Upper lobe of right lung (tissue), 1 donor: Measurements from ENCODE around the gene ODAD3. TPM values are rescaled to one million over a fixed set of nuclear protein-coding genes. Genes with fewer than 3 reads are reported as not detected.

Experiments used
- ATAC-seq: fragments of 200-7000 bp; cut with Tn5 transposase; one replicate; pipeline ENCODE4 v1.9.1; 2020; ENCODE audit warnings: mild to moderate bottlenecking, moderate library complexity
- DNase-seq: peaks from one replicate; pipeline ENCODE4 v3.0.0-alpha.2; 2020
- H3K27ac ChIP-seq: fragments of 200-600 bp; one replicate; pipeline ENCODE4 v1.8.0; 2022
- H3K27me3 ChIP-seq: fragments of 200-600 bp; one replicate; pipeline ENCODE4 v1.8.0; 2022; ENCODE audit warnings: mild to moderate bottlenecking
- H3K36me3 ChIP-seq: fragments of 200-600 bp; one replicate; pipeline ENCODE4 v1.8.0; 2022
- H3K4me1 ChIP-seq: fragments of 200-600 bp; one replicate; pipeline ENCODE4 v1.8.0; 2022
- H3K4me3 ChIP-seq: fragments of 200-600 bp; one replicate; pipeline ENCODE4 v1.8.0; 2022; ENCODE audit warnings: mild to moderate bottlenecking
- H3K9me3 ChIP-seq: fragments of 200-600 bp; one replicate; pipeline ENCODE4 v1.8.0; 2022
- intact Hi-C: fragments of 100-400 bp; cut with DNase I; formaldehyde crosslinking; loops from one replicate; pipeline ENCODE4 v1.11.0; 2022
- total RNA-seq: library from RNA; stranded (reverse); fragmentation: NEBNext Ultra II Directional; extraction: Animal tissue kit (Norgen Biotek cat#: 25700); gene quantifications from one replicate; pipeline ENCODE4 v1.2.1, GENCODE V29; 2021
- TF ChIP-seq, protein P1 (sequence below): fragments of 200-600 bp; IDR thresholded peaks from one replicate; pipeline ENCODE4 v1.8.0; 2022; ENCODE audit warnings: antibody characterized with exemption
- donor health status: DM: no; HTN: yes; CAD: no; lungs with severe emphysema.

Gene ODAD3
- total RNA-seq, 1 donor from 2014 or later = 0.49 TPM

DNA sequence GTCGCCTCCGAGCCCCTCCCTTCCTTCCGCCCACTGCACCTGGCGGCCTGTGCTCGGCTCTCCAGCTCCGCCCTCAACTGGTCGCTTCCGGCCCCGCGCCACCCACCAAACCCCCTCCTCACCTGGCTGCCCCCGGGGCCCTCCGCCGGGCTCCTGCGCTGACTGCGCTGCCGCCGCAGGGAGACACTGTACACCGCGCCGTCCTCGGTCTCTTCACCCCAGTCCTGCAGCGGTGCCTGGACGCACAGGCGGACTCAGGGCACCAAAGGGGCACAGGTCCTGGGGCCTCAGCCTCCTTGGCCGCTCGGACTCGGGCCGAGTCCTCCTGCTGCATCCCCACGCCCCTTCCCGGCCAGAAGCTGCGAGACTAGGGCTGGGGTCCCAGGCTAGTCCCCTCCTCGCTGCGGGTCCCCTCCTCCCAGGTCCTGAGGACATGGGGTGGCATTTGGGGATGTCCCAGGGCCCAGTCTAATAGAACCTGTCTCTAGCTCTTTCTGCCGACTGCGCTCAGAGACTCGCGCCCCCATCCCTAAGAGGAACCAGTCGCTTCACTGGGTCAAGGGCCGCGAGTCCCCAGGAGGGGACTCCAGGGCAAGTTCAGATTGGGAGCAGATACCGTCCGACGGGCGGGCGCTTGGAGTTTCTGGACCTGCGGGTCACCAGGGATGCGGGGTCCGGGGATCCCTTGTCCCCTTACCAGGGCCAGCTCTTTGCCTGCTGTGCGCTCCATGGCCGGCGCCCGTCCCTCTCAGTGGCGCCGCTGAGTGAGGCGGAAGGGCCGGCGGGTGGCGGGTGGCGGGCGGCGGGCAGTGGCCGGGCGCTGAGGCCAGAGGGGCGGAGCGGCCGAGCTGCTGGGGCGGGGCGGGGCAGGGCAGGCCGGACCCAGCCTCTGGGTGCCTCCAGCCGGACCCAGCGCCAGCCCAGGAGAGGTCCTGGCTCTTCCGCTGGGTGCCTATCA is 16.1 kb downstream of the ODAD3 start, which contains the start of gene RGL3:
Gene RGL3 (minus strand): TSS at position 766 of the 958 bp plus-strand sequence. CDS start 36 bp downstream, at position 730.
- peak within 1 kb of the TSS; percentile 71 for H3K27ac ChIP-seq
- intact Hi-C loops = no loop called here
- TF ChIP-seq, protein P1, sequence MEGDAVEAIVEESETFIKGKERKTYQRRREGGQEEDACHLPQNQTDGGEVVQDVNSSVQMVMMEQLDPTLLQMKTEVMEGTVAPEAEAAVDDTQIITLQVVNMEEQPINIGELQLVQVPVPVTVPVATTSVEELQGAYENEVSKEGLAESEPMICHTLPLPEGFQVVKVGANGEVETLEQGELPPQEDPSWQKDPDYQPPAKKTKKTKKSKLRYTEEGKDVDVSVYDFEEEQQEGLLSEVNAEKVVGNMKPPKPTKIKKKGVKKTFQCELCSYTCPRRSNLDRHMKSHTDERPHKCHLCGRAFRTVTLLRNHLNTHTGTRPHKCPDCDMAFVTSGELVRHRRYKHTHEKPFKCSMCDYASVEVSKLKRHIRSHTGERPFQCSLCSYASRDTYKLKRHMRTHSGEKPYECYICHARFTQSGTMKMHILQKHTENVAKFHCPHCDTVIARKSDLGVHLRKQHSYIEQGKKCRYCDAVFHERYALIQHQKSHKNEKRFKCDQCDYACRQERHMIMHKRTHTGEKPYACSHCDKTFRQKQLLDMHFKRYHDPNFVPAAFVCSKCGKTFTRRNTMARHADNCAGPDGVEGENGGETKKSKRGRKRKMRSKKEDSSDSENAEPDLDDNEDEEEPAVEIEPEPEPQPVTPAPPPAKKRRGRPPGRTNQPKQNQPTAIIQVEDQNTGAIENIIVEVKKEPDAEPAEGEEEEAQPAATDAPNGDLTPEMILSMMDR = no peak
- peak; percentile 85 for DNase-seq
- H3K4me1 ChIP-seq = peaks cover 33% of the 10 kb centered on the region
- no peaks in the 10 kb centered on the region for H3K9me3 ChIP-seq
- H3K36me3 ChIP-seq = no peaks in the 10 kb centered on the region
- ATAC-seq = peak; percentile 71
- H3K4me3 ChIP-seq = peak within 1 kb of the TSS; percentile 56
- peaks cover 22% of the 10 kb centered on the region for H3K27me3 ChIP-seq

DNA sequence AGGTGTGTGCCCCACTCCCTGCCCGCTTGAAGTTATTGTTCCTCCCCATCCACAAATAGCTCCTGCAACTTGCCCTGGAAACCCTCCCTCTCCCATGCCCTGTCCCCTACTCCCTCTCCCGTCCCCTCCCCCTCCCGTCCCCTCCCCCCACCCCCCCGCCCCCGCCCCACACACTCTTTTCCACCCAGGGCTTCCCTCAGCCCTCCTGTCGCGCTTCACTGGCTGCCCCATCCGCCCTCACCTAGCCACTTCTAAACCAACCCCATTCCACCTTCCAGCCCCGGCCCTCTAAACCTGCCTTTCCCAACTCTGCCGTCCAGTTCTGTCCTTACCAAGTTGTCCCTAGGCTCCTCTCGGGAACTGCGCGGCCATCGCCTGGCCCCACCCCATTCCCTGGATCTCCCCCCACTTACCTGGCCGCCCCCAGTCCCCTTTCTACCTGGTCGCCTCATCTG is 16.8 kb downstream of the ODAD3 start:
- H3K4me1 ChIP-seq = peaks cover 33% of the 10 kb centered on the region
- DNase-seq (no peak), ATAC-seq (no peak)
- no peaks in the 10 kb centered on the region for H3K36me3 ChIP-seq
- peak overlapping the region; percentile 71 for H3K27ac ChIP-seq
- TF ChIP-seq, protein P1 = no peak
- intact Hi-C loops = no loop called here
- peak overlapping the region; percentile 56 for H3K4me3 ChIP-seq
- H3K9me3 ChIP-seq = no peaks in the 10 kb centered on the region
- H3K27me3 ChIP-seq = peaks cover 16% of the 10 kb centered on the region

- no peak overlapping the region for H3K27ac ChIP-seq
- intact Hi-C loops = no loop called here
- TF ChIP-seq, protein P1 = no peak
- H3K27me3 ChIP-seq = peaks cover 11% of the 10 kb centered on the region
- H3K9me3 ChIP-seq = no peaks in the 10 kb centered on the region
- no peak overlapping the region for H3K4me3 ChIP-seq
- no peak for DNase-seq
- H3K36me3 ChIP-seq = no peaks in the 10 kb centered on the region
- ATAC-seq = no peak
- H3K4me1 ChIP-seq = peaks cover 20% of the 10 kb centered on the region
Observed at GRCh38 chr19:11416346-11417052, 18.4 kb downstream of the ODAD3 start.

- ATAC-seq = no peak
- Histone ChIP-seq H3K4me3 (no peak overlapping the region), H3K4me1 (peaks cover 3% of the 10 kb centered on the region), H3K27me3 (no peaks in the 10 kb centered on the region), H3K9me3 (no peaks in the 10 kb centered on the region), H3K36me3 (no peaks in the 10 kb centered on the region), H3K27ac (no peak overlapping the region)
- DNase-seq = no peak
- intact Hi-C loops = no loop called here
- TF ChIP-seq, protein P1 = no peak
Observed at GRCh38 chr19:11414544-11414943, 20.4 kb downstream of the ODAD3 start.

DNA sequence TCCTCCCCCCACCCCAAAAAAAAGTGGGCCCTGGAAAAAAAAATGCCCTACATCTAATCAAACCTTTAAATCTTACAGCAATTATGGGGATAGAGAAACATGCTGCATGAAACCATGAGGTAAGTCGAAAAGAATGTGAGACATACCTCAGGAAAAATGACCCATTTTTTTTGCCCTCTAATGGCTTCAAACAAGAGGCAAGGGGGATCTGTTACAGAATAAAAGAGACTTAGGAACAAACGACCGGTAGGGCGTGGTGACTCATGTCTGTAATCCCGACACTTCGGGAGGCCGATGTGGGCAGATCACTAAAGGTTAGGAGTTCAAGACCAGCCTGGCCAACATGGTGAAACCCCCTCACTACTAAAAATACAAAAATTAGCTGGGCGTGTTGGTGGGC is 24.2 kb downstream of the ODAD3 start:
- Histone ChIP-seq H3K9me3 (no peaks in the 10 kb centered on the region), H3K4me1 (no peaks in the 10 kb centered on the region), H3K27ac (no peak overlapping the region), H3K36me3 (no peaks in the 10 kb centered on the region), H3K27me3 (no peaks in the 10 kb centered on the region), H3K4me3 (no peak overlapping the region)
- no peak for ATAC-seq
- intact Hi-C loops = no loop called here
- no peak for DNase-seq
- TF ChIP-seq, protein P1 = no peak
